ENCODE measurements around the gene MEF2C.
"Not testable (repeated sequence)": the region's sequence is repeated elsewhere in the genome, so short reads cannot be mapped to it uniquely, and the experiment has no call there.

DNA sequence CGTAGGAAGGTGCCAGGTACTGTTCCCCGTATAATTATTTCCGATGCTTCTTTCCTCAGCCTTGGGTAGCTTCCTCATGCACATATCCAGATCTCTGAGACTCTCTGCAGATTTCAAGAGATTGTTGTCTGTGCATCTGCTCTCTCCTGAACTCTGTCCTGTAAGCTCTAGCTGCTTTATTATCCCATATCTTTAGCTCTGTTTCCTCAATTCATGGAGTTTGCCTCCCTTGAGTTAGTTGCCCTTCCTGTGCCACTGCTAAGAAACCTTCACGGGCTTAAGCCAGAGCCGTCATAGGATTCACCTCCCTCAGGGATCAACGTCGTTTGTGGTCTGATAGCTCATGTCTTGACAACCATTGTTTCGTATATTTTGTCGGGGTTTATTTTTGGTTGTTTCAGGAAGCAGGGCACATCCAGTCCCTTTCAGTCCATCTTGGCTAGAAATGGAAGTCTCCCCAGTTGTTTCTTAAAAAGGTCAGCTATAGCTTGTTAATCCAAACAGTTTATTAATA lies 28.1 kb upstream of the MEF2C start:
- not testable (repeated sequence) for TF ChIP-seq CTCF (IDR thresholded peaks at IDR 0.05); USF1 (CRISPR knock-in tag; IDR thresholded peaks at IDR 0.05); ZBTB43 (CRISPR knock-in tag; IDR thresholded peaks at IDR 0.05); NFYB (CRISPR knock-in tag; conservative IDR thresholded peaks at IDR 0.05; ENCODE audit: low read depth); JUN (CRISPR knock-in tag; IDR thresholded peaks at IDR 0.05); FOXJ3 (CRISPR knock-in tag; IDR thresholded peaks at IDR 0.05; ENCODE audit: borderline replicate concordance); CREB1 (CRISPR knock-in tag; IDR thresholded peaks at IDR 0.05); TCF7 (CRISPR knock-in tag; IDR thresholded peaks at IDR 0.05; ENCODE audit: low read depth); ATF1 (CRISPR knock-in tag; IDR thresholded peaks at IDR 0.05); FOXP4 (CRISPR knock-in tag; IDR thresholded peaks at IDR 0.05)
- TF ChIP-seq, protein P1, sequence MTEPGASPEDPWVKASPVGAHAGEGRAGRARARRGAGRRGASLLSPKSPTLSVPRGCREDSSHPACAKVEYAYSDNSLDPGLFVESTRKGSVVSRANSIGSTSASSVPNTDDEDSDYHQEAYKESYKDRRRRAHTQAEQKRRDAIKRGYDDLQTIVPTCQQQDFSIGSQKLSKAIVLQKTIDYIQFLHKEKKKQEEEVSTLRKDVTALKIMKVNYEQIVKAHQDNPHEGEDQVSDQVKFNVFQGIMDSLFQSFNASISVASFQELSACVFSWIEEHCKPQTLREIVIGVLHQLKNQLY (CRISPR knock-in tag; IDR thresholded peaks at IDR 0.05) = not testable (repeated sequence)
- TF ChIP-seq, protein P2, sequence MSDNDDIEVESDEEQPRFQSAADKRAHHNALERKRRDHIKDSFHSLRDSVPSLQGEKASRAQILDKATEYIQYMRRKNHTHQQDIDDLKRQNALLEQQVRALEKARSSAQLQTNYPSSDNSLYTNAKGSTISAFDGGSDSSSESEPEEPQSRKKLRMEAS (CRISPR knock-in tag; IDR thresholded peaks at IDR 0.05) = not testable (repeated sequence)
